GM23248 (cell line): ENCODE results near the gene AZGP1.
"Not testable (repeated sequence)": the region's sequence is repeated elsewhere in the genome, so short reads cannot be mapped to it uniquely, and the experiment has no call there.

Source experiments
- EZH2 ChIP-seq: fragments of 200-600 bp; sonication (generic); IDR thresholded peaks from 2 replicates; pipeline ENCODE4 v1.6.1; 2018; ENCODE audit warnings: antibody characterized with exemption, mild to moderate bottlenecking; ENCODE audit not compliant: insufficient read depth, poor library complexity, severe bottlenecking
- EZH2phosphoT487 ChIP-seq: fragments of 200-600 bp; sonication (generic); IDR thresholded peaks from 2 replicates; pipeline ENCODE4 v1.6.1; 2018; ENCODE audit warnings: antibody characterized with exemption, moderate library complexity, mild to moderate bottlenecking, low read depth; ENCODE audit not compliant: insufficient read depth

GRCh38 chr7:99979814-99980225 lies 4.0 kb upstream of the AZGP1 start:
- TF ChIP-seq EZH2, EZH2phosphoT487: not testable (repeated sequence)
